ENCODE measurements around the gene EGFL8. TPM values are rescaled to one million over a fixed set of nuclear protein-coding genes. Genes with fewer than 3 reads are reported as not detected.

Gene EGFL8
- total RNA-seq, 4 donors from 2014 or later: 108 to 388 (median 270) TPM

- Histone ChIP-seq H3K36me3 (no peaks in the 10 kb centered on the region), H3K4me3 (no peak overlapping the region), H3K27me3 (no peaks in the 10 kb centered on the region), H3K9me3 (no peaks in the 10 kb centered on the region), H3K27ac (no peak overlapping the region), H3K4me1 (no peaks in the 10 kb centered on the region)
- WGBS, 2 donors: 96% methylated on average over 7 to 10 of the region's 11 CpGs
- no peak for TF ChIP-seq POLR2A (IDR thresholded peaks at IDR 0.05)
- TF ChIP-seq, protein P1, sequence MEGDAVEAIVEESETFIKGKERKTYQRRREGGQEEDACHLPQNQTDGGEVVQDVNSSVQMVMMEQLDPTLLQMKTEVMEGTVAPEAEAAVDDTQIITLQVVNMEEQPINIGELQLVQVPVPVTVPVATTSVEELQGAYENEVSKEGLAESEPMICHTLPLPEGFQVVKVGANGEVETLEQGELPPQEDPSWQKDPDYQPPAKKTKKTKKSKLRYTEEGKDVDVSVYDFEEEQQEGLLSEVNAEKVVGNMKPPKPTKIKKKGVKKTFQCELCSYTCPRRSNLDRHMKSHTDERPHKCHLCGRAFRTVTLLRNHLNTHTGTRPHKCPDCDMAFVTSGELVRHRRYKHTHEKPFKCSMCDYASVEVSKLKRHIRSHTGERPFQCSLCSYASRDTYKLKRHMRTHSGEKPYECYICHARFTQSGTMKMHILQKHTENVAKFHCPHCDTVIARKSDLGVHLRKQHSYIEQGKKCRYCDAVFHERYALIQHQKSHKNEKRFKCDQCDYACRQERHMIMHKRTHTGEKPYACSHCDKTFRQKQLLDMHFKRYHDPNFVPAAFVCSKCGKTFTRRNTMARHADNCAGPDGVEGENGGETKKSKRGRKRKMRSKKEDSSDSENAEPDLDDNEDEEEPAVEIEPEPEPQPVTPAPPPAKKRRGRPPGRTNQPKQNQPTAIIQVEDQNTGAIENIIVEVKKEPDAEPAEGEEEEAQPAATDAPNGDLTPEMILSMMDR (IDR thresholded peaks at IDR 0.05): no peak
- TF ChIP-seq EP300 (IDR thresholded peaks at IDR 0.05): no peak
- no peak for DNase-seq (ENCODE audit: low spot score in 2 of 2)
Observed at GRCh38 chr6:32216998-32217397, 52.6 kb downstream of the EGFL8 start.

Small RNAs within 50 kb of the gene (small RNA-seq; reads per million reads assigned to genes)
- gene AL662884.1: not detected
- gene MIR6833: not detected

Other genes with a start within 250 kb of the EGFL8 start
- 10 to 100 TPM in 1 of 4 donors, 1 to 10 TPM in 3; 4.6 to 17.4 (median 6.1) TPM for gene C2, start 236.9 kb upstream of the EGFL8 start, total RNA-seq
- 10 to 100 TPM; 15.7 to 66.5 (median 26.2) TPM for gene CFB, start 218.5 kb upstream of the EGFL8 start, total RNA-seq
- gene NELFE, start 205.6 kb upstream of the EGFL8 start, total RNA-seq: 100 to 1,000 TPM in 1 of 4 donors, 10 to 100 TPM in 3; 74.1 to 101 (median 88.6) TPM
- 10 to 100 TPM; 47.1 to 83.1 (median 48.2) TPM for gene SKIC2, start 205.4 kb upstream of the EGFL8 start, total RNA-seq
- gene DXO, start 192.5 kb upstream of the EGFL8 start, total RNA-seq: 10 to 100 TPM; 16.2 to 46.1 (median 34.3) TPM
- 100 to 1,000 TPM; 230 to 361 (median 258) TPM for gene C4A, start 182.5 kb upstream of the EGFL8 start, total RNA-seq
- gene C4B, start 149.8 kb upstream of the EGFL8 start, total RNA-seq: 100 to 1,000 TPM; 266 to 420 (median 299) TPM
- gene CYP21A2, start 126.2 kb upstream of the EGFL8 start, total RNA-seq: 10 to 100 TPM in 1 of 4 donors, 1 to 10 TPM in 3; 1.0 to 15.3 (median 3.9) TPM
- gene TNXB, start 55.3 kb upstream of the EGFL8 start, total RNA-seq: 100 to 1,000 TPM; 231 to 547 (median 297) TPM
- gene ATF6B, start 36.3 kb upstream of the EGFL8 start, total RNA-seq: 100 to 1,000 TPM in 3 of 4 donors, 10 to 100 TPM in 1; 74.3 to 121 (median 102) TPM
- 1 to 10 TPM; 1.3 to 5.4 (median 3.0) TPM for gene FKBPL, start 34.3 kb upstream of the EGFL8 start, total RNA-seq
- gene PRRT1, start 12.7 kb upstream of the EGFL8 start, total RNA-seq: 1 to 10 TPM in 2 of 4 donors, under 1 TPM in 2; 0.21 to 2.7 (median 1.7) TPM
- 10 to 100 TPM; 33.0 to 75.2 (median 40.1) TPM for gene PPT2, start 10.5 kb upstream of the EGFL8 start, total RNA-seq
- gene AGPAT1, start 11.5 kb downstream of the EGFL8 start, total RNA-seq: 10 to 100 TPM; 45.3 to 52.2 (median 48.1) TPM
- 100 to 1,000 TPM in 2 of 4 donors, 10 to 100 TPM in 2; 74.5 to 117 (median 107) TPM for gene RNF5, start 13.8 kb downstream of the EGFL8 start, total RNA-seq
- gene AGER, start 19.7 kb downstream of the EGFL8 start, total RNA-seq: 10 to 100 TPM in 1 of 4 donors, 1 to 10 TPM in 3; 4.0 to 12.7 (median 5.8) TPM
- 10 to 100 TPM; 55.0 to 75.0 (median 61.9) TPM for gene PBX2, start 25.6 kb downstream of the EGFL8 start, total RNA-seq
- gene GPSM3, start 28.0 kb downstream of the EGFL8 start, total RNA-seq: 10 to 100 TPM in 2 of 4 donors, 1 to 10 TPM in 2; 5.9 to 17.7 (median 8.8) TPM
- gene NOTCH4, start 59.5 kb downstream of the EGFL8 start, total RNA-seq: 10 to 100 TPM; 22.4 to 50.2 (median 31.9) TPM
- gene TSBP1, start 207.3 kb downstream of the EGFL8 start, total RNA-seq: not detected
- gene BTNL2, start 242.6 kb downstream of the EGFL8 start, total RNA-seq: not detected

All from tibial nerve (tissue), 4 donors.